GM18870 (cell line): ENCODE data around the gene TAPBPL.
A peak's percentile ranks its signal among the peaks of the same experiment; 100 is the strongest.
"Not testable (repeated sequence)": the region's sequence is repeated elsewhere in the genome, so short reads cannot be mapped to it uniquely, and the experiment has no call there.

Experiments
- ATAC-seq: cut with Tn5 transposase; IDR thresholded peaks from one replicate; pipeline ENCODE4 v1.9.1; 2021; ENCODE audit warnings: moderate library complexity; ENCODE audit not compliant: unreplicated experiment

The TAPBPL gene

GRCh38 chr12:6462234-6462995, 10.6 kb downstream of the TAPBPL start:
- no peak for ATAC-seq

GRCh38 chr12:6463216-6463615, 11.4 kb downstream of the TAPBPL start:
- no peak for ATAC-seq

GRCh38 chr12:6463858-6464257, 12.0 kb downstream of the TAPBPL start:
- ATAC-seq = no peak

- no peak for ATAC-seq
These were observed 12.7 kb downstream of the TAPBPL start for GRCh38 chr12:6464531-6464930.

GRCh38 chr12:6465467-6466183, 13.8 kb downstream of the TAPBPL start:
- no peak for ATAC-seq

GRCh38 chr12:6466184-6466573, 14.3 kb downstream of the TAPBPL start:
- ATAC-seq = no peak

GRCh38 chr12:6466751-6467150, 14.9 kb downstream of the TAPBPL start:
- ATAC-seq = not testable (repeated sequence)

GRCh38 chr12:6467571-6468282, 15.9 kb downstream of the TAPBPL start:
- ATAC-seq = not testable (repeated sequence)

GRCh38 chr12:6468283-6468575, 16.4 kb downstream of the TAPBPL start:
- no peak for ATAC-seq

GRCh38 chr12:6469092-6469491, 17.2 kb downstream of the TAPBPL start:
- ATAC-seq = no peak

- ATAC-seq = no peak
These were observed 17.9 kb downstream of the TAPBPL start for GRCh38 chr12:6469609-6470374.

- ATAC-seq = peak; percentile 84
These were observed 18.7 kb downstream of the TAPBPL start, which contains the start of gene VAMP1 for GRCh38 chr12:6470375-6471163. TSS of gene VAMP1 (minus strand) at chr12:6470677. CDS start at chr12:6470531, 146 bp downstream.

- no peak for ATAC-seq
These were observed 20.1 kb downstream of the TAPBPL start for GRCh38 chr12:6471989-6472360.

GRCh38 chr12:6472491-6472890, 20.6 kb downstream of the TAPBPL start:
- no peak for ATAC-seq

GRCh38 chr12:6475233-6475975, 23.6 kb downstream of the TAPBPL start:
- not testable (repeated sequence) for ATAC-seq

- no peak for ATAC-seq
These were observed 24.6 kb downstream of the TAPBPL start for GRCh38 chr12:6476489-6476888.

- ATAC-seq = not testable (repeated sequence)
These were observed 25.9 kb downstream of the TAPBPL start for GRCh38 chr12:6477601-6478377.

- ATAC-seq = no peak
These were observed 26.6 kb downstream of the TAPBPL start for GRCh38 chr12:6478416-6478815.

- no peak for ATAC-seq
These were observed 36.4 kb downstream of the TAPBPL start for GRCh38 chr12:6488240-6488639.
